Ureter (tissue), 1 donor: ENCODE data around the gene MC2R. TPM values are rescaled to one million over a fixed set of nuclear protein-coding genes. Genes with fewer than 3 reads are reported as not detected.
"Not testable (repeated sequence)": the region's sequence is repeated elsewhere in the genome, so short reads cannot be mapped to it uniquely, and the experiment has no call there.

Experiments used
- DNase-seq: peaks from one replicate; pipeline ENCODE4 v3.0.0-alpha.2; 2020; ENCODE audit warnings: low spot score
- total RNA-seq: library from RNA; stranded (reverse); gene quantifications from one replicate; pipeline ENCODE4 v1.2.4, GENCODE V29; 2023
- donor health status: DM: yes; HTN: yes; CAD: no.

Gene MC2R
- total RNA-seq, 1 donor from 2014 or later = 0.60 TPM

DNA sequence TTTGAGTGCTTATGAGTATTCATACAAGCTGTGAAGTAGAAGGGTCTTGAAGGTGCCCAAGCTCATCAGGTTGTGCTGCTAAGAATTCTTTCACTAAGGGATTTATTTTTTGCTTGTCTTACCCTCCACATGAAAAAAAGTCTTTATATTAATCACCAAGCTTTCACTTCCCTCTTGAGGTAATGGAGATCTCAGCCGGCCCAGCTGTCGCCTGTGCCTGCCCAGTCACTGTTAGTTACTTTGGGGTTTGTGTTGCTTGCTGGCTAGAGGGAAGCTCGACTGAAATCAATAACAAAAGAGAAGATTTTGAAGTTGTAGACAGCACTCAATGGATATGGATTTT lies 21.9 kb downstream of the MC2R start:
- no peak for DNase-seq

DNA sequence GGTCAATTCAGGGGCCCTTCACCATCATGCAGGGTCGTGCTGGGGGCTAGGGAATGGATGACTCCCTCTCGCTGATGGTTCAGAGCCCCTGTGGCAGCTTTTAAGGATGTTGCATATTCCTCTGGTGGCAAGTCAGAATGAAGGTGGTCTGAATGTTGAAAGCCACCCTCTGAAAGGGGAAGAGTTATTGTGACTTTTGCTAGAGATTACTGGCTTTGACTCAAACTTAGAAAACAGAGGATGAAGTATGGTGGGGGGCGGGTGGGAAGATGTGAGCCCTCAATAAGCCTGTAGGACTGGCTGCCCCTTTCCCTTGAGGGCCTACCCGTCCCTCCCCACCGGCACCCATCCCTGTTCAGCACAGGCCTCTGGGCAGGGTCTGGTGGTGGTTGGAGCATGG lies 23.2 kb downstream of the MC2R start:
- DNase-seq = no peak

DNA sequence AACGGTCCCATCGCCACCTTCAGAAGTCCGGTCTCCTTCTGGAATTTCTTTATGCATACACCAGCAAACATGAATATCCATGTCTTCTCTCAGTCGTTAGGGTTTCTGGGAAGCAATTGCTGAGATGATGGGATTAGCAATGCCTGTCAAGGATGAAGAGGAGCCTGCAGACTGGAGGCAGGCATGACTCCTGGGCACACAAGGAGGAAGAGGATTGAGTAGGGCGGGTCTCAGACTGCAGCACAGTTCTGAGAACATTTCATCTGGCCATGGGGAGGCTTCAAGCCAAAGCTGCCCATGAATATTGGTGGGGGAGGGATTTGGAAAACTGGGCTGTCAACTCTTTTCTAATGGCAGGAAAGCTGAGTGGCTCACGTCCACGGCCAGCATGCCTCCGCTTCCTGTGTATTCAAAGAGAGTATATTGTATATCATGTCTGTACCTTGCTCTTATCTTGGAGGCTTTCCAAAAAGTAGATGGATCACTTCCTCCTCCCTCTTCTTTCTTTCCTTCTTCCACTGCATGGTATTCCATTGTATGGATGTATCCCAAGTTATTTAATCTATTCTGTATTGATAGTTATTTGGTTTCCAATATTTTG lies 24.5 kb downstream of the MC2R start:
- DNase-seq = no peak

DNA sequence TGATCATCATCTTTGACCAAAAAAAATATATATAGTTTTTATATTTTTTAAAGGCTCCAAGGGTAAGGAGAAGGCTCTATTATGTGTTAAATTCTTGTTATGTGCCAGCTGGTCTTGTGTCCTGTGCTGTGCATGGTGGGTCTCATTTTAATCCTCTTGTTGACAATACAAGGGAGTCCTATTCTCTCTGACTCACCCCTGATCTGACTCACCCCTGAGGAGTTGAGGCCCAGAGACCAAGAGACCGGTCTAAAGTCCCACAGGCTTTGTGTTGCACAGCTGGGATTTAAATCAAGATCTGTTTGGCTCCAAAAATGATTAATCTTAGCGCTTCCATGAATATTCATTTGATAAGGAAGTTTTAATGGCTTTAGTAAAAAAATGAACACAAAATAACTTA lies 25.7 kb downstream of the MC2R start:
- no peak for DNase-seq

DNA sequence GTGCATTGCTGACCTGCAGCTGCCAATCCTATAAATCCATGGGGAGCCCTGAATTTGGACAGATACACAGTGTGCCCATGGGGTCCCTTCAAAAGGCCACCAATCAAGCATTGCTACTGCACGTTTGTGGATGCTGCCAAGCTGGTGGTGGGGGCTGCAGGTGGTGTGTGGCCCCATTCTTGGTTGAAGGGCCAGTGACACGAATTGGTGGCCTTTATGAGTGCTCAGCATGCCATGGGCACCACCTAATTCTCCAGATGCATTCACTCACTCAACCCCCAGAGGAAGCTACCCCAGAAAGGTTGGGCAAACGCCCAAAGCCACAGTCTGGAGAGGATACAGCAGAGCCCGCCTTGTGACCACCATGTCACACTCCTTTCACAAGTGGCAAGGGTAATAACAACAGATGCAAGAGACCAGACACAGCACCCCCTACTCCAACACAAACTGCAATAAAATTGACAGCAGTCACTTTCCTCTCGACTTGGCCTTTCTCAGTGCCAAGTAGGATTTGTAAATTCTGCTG lies 27.1 kb downstream of the MC2R start:
- DNase-seq = no peak

DNA sequence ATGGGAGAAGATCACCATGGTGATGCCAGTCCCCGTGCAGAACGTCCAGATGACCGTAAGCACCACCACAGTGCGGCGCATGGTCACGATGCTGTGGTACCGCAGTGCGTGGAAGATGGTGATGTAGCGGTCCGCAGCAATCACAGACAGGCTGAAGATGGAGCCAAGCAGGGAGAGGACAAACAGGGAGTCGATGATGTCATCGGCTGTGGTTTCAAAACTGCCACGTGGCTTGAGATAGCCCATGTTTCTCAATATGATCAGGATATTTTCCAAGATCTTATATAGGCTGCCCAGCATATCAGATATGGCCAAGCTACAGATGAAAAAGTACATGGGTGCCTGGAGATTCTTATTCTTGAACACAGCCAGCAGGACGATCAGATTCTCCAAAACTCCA lies 30.3 kb downstream of the MC2R start:
- DNase-seq = no peak

DNA sequence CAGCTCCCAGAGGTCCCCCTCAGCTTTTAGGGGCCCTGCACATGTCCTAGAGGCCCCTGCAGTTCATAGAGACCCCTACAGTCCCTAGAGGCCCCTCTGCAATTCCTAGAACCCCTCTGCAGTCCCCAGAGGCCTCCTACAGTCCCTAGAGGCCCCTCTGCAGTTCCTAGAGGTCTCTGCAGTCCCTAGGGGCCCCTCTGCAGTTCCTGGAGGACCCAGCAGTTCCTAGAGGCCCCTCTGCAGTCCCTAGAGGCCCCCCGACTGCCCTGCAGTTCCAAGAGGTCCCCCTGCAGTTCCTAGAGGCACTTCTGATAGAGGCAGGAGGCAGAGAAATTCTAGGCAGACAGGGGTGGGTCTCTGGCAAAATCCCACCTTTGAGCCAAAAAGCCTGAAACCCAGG lies 35.4 kb downstream of the MC2R start:
- no peak for DNase-seq

DNA sequence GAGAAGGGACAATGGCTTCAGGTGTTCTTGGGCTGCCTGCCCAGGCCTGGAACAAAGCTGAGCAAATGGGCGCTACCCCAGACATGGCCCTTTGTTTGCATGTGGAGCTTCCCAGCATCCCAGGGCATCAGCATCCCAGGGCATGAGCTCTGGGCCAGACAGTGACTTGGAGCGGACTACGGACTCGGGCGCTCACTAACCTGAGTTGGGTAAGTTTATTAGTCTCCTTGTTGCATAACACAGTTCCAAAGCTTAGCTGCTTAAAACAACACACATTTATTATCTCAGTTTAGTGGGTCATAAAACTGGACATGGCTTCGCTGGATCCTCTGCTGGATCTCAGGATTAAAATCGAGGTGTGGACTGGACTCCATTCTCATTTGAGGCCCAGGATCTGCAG lies 35.8 kb downstream of the MC2R start:
- DNase-seq = no peak

DNA sequence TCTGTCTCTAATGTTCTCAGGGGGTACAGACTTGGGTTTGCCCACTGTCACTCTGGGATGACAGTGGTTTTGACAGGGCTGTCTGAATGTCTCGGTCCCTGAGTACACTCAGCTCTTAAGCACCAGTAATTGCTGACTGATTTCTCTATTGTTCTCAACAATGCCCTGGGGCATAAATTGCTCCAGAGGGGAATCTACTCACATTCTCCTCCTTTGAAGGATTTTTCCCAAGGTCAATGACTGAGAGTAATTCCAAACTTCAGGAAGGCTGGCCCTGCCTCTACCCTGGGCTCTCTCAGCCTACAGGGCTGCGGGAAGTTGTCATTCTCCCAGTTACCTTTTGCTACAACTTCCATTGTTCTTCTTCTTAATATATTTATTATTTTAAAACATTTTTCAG lies 36.5 kb downstream of the MC2R start:
- DNase-seq = no peak

DNA sequence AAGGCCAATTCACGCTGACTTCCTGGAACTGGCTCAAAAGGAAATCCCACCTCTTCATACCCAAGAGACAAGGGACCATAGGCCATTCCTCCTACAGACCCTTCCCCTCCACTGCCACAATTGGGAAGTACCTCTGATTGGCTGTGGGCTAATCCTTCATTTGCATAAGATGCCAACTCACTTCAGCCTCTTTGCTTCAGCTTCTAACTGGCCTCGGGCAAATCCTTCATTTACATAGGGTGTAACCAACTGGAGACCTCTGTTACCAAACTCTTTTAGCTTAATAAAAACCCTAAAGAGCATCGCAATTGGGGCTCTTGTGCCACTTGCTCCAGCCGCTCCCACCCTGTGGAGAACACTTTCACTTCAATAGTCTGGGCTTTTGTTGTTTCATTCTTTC lies 38.2 kb downstream of the MC2R start:
- no peak for DNase-seq

DNA sequence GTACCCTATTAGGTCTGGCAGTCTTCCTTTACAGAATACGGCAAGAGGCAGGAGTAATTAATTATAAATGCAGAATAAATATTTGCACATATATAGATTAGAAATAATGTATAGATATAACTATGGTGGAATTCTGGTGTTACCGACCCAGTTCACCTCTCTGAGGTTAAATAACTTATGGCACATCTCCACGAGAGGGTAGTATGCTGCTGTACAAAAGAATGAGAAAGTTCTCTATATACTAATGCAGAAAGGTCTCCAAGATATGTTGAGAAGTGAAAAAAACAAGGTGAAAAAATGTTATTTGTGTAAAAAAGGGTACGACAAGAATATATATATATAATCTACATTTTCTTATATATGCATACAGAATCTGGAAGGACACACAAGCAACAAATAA lies 40.8 kb downstream of the MC2R start:
- DNase-seq = no peak

DNA sequence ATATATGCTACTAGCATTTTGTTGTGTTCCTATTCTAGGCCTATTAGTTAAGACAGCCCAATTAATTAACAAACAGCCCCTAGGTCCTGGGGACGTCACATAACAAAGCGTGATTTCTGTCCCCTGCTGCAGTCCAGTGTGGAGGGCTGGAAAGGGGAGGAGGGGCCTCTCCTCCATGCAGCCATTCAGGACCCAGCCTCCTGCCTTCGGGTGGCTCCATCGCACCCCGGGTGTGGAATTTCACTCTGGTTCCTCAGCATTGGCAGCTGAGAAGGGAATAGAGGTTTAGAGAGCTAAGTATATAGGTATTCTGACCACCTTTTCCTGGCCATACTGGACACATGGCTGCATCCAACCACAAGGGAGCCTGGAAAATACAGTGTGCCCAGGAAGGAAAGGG lies 42.4 kb downstream of the MC2R start:
- DNase-seq = no peak

DNA sequence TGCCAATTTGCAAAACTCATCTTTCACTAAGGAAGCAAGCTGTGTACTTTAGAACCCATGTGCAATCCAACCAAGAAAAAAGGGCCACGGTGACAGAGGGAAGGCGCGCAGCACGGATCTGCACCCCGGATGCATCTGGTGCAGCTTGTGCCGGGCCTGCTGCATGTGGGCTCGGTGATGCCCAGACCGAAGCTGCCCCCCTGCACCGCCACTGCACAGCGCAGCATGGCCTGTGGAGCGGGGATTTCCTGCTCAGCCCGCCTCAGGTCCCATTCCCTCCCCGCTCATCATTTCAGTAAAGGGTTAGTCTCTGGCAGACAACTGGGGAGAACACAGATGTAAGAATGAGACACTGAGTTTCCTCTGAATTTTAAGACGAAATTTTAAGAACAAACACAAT lies 43.0 kb downstream of the MC2R start:
- no peak for DNase-seq

DNA sequence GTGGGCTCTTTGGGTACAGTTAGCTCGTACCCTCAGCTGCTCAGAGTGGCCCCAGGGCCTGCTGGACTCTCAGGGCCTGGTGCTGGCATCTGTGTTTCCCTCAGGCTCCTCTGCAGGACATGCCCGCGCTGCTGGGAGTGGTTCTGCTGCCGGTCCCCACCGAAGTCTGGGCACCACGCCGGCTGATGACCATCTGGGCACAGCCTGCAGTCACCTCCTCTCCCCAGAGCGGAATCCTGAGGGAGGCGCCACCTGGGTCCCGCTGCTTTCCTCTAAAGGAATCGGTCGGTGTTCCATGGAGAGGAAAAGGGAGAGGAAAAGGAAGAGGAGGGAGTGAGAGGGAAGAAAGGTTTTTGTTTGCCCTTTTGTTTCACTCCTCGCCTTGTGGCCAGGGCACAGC lies 43.6 kb downstream of the MC2R start:
- no peak for DNase-seq

DNA sequence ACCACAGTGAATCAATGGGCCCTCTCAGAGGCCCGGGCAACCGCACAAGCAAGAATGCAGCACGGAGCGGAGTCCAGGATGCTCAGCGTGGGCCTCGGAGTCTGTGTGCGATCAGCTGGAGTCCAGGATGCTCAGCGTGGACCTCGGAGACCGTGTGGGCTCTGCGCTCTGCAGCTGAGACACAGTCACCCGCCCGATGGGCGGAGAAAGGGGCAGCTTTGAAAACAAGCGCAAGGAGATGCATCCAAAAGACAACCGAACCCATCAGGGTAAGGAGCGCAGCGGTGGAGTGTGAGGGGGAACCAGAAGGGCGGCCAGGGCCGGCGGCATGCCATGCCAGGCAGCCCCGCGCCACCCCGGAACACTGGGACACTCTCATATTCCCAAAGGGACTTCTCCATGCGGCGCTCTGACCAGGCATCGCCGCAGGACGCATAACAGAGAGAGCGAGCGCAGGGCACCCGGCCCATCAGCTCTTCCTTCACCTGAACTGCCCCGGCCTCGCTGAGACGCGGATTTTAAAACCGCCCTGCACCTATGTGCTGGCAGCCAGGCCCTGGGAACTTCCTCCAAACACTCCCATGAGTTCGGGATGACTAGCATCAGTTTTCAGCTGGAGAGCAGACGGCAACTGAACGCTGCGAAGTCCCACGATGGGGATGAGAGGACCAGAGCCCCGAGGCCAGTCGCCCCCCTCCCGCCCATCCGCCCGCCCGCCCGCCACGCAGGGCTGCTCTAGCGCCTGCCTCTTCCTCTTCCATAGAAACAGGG lies 46.6 kb downstream of the MC2R start:
- DNase-seq = no peak

DNA sequence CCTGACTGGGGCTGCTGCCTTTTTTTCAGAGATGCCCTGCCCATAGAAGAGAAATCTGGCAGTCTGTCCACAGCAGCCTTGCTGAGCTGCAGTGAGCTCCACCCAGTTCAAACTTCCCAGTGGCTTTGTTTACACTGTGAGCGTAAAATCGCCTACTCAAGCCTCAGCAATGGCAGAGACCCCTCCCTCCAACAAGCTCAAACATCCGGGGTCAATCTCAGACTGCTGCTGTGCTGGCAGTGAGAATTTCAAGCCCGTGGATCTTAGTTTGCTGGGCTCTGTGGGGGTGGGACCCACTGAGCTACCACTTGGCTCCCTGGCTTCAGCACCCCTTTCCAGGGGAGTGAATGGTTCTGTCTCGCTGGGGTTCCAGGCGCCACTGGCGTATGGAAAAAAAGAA lies 52.4 kb downstream of the MC2R start:
- DNase-seq = not testable (repeated sequence)

DNA sequence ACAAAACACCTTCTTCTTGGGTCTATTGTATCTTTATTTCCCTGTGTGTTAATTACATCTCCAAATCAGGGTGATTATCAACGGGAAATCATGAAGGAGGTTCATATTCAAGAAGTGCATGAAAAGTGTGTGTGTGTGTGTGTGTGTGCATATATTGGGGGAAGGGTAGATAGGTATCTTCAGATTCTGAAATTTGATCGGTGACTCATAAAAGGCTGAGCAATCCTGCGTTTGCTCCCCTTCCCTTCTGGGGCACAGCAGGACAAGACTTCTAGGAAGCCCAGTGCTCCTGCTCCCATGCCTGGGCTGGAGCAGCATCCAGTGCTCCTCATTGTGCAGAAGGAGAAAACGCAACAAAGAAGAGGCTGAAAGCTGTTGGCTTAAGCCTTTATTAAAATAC lies 65.5 kb downstream of the MC2R start:
- DNase-seq = no peak

DNA sequence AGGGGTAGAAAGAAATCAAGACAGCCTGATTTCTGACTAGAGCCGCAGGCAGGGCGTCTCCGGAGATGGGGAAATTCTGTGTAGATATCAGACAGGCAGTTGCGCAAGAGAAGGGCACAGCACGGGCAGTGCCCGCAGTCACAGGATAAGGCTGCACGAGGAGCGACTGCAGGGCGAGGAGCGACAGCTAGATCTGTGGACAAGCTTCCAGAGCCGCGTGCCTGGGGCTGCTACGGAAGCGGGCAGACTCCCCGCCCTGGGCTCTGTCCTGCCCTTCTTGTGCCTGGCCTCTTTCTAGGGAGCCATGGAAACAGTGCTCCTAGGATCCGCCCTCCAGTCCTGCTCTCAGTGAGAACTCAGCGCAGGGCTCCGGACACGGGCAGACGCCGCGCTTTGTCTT lies 78.8 kb downstream of the MC2R start:
- DNase-seq = no peak

DNA sequence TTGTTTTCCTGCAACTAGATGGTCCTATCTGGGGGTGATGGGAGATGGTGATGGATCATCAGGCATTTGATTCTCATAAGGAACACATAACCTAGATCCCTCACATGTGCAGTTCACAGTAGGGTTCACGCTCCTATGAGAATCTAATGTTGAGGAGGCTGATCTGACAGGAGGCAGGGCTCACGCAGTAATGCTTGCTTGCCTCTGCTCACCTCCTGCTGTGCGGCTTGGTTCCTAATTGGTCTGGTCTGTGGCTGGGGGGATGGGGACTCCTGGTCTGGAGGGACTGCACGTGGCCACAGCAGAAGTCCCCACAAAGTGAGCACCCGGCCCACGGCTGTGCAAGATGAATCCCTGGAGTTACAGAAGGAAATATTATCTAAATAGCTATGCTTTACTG lies 80.1 kb downstream of the MC2R start:
- no peak for DNase-seq

DNA sequence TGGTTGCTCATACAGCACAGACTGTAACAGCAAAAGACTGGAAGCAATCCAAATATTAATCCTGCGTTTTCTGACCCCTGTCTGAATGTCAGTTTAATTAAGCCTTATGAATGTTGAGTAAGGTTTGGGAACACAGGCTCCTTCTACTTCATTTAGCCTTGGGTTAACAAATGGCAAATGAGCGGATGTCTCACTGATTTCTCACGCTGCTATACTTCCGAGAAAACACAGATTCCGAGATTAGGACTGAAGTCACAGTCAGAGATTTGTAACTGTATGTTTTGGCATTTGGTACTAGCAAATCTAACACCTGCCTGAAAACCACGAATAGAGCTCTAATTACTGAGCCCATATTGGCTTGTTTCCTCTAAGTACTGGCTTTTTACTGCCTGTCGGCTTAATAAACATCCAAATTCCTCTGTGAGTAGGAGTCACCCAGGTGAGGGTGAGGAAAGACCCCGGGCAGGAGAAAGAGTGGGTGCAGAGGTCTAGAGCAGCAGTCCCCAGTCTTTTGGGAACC lies 80.8 kb downstream of the MC2R start:
- no peak for DNase-seq
